ENCODE results near the gene EXOC3L4. TPM values are rescaled to one million over a fixed set of nuclear protein-coding genes. Genes with fewer than 3 reads are reported as not detected.
"Not testable (repeated sequence)": the region's sequence is repeated elsewhere in the genome, so short reads cannot be mapped to it uniquely, and the experiment has no call there.

The EXOC3L4 gene
- total RNA-seq (2021) (0.38 and 1.7 TPM in 2 replicates), Bru-seq, nascent RNA (percentile 22 among the genes with signal in this experiment), BruChase-seq, experiment 1, labeled RNA remaining after a 2-hour chase (percentile 11 among the genes with signal in this experiment), BruChase-seq, experiment 2, labeled RNA remaining after a 6-hour chase (percentile 15 among the genes with signal in this experiment)
- long read RNA-seq = 0 reads

DNA sequence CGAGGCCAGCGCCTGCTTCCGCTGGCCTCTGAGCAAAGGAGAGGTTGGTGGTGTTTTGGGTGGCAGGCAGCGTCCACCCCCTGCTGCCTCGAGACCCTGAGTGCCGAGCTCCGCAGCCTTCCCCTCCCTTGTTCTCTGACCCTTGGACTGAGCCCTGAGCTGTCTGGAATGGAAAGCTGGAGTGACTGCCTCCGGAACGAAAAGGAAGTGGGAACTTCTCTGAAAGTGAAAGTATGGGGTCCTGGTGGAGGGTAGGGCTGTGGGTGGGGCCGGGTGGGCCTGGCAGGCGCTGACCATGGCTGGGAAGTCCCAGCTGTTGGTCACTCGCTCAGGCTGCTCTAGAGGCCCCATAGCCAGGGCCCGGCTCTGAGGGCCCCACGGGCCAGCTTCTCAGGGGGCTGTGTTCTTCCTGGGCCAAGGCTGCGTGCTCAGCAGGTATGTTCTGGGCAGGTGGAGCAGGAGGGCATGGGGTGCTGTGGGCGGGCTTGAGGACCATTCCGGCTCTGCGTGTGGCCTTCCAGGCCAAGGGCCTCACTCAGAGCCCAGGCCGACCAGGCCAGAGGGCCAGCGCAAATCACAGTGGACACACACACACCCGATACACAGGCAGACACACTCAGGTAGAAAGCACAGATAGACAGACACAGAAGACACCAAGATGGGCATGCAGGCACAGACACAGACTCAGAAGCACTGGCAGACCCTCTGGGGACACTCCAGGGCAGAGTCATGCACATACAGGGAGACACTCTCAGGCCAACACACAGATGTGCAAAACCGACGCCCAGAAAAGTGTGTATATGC lies at the start of gene EXOC3L4:
EXOC3L4 (plus strand) TSS at position 320 of the 804 bp plus-strand sequence. CDS start 5,495 bp downstream, outside the sequence.
- no peaks in the 10 kb centered on the region for H3K9me2 ChIP-seq (ENCODE audit: insufficient read depth)
- no peak within 1 kb of the TSS for H3K4me3 ChIP-seq
- ChIA-PET CTCF (no interaction called here), POLR2A (ENCODE audit: unreplicated experiment) (interaction anchor here (0.6 kb wide), 1 partner anchor 500 kb away, joined by 6 read pairs; no protein-coding TSS in a partner anchor)
- peaks cover 18% of the 10 kb centered on the region for H3K4me1 ChIP-seq (replicated peaks; ENCODE audit: insufficient read depth)
- H3K36me3 ChIP-seq (ENCODE audit: low read depth) = no peaks in the 10 kb centered on the region
- H2AFZ ChIP-seq = no peak within 1 kb of the TSS
- no TSS peak for BruUV-seq (replicated peaks)
- no peak for DNase-seq
- H3K27ac ChIP-seq = no peak within 1 kb of the TSS
- no peaks in the 10 kb centered on the region for H3K79me2 ChIP-seq (ENCODE audit: low read depth)
- no peaks in the 10 kb centered on the region for H3K27me3 ChIP-seq (ENCODE audit: insufficient read depth, low read depth)
- H3F3A ChIP-seq (ENCODE audit: insufficient read depth, low read depth) = peaks cover 23% of the 10 kb centered on the region
- intact Hi-C loops (cut with micrococcal nuclease; ENCODE audit: unreplicated experiment) = no loop called here
- H3K4me2 ChIP-seq = no peak within 1 kb of the TSS
- no peaks in the 10 kb centered on the region for H3K9me3 ChIP-seq (ENCODE audit: insufficient read depth, low read depth)
- no peaks in the 10 kb centered on the region for H4K20me1 ChIP-seq (ENCODE audit: insufficient read depth)
- TF ChIP-seq, protein P1, sequence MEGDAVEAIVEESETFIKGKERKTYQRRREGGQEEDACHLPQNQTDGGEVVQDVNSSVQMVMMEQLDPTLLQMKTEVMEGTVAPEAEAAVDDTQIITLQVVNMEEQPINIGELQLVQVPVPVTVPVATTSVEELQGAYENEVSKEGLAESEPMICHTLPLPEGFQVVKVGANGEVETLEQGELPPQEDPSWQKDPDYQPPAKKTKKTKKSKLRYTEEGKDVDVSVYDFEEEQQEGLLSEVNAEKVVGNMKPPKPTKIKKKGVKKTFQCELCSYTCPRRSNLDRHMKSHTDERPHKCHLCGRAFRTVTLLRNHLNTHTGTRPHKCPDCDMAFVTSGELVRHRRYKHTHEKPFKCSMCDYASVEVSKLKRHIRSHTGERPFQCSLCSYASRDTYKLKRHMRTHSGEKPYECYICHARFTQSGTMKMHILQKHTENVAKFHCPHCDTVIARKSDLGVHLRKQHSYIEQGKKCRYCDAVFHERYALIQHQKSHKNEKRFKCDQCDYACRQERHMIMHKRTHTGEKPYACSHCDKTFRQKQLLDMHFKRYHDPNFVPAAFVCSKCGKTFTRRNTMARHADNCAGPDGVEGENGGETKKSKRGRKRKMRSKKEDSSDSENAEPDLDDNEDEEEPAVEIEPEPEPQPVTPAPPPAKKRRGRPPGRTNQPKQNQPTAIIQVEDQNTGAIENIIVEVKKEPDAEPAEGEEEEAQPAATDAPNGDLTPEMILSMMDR (conservative IDR thresholded peaks at IDR 0.05) = no peak
- TF ChIP-seq EZH2 (IDR thresholded peaks at IDR 0.05; ENCODE audit: low read depth) = no peak

- H3K9me2 ChIP-seq (ENCODE audit: insufficient read depth) = no peaks in the 10 kb centered on the region
- TF ChIP-seq EZH2 (IDR thresholded peaks at IDR 0.05; ENCODE audit: low read depth) = no peak
- TF ChIP-seq, protein P1 (conservative IDR thresholded peaks at IDR 0.05) = no peak
- H3K4me2 ChIP-seq = no peak overlapping the region
- DNase-seq = no peak
- H3K9me3 ChIP-seq (ENCODE audit: insufficient read depth, low read depth) = peaks cover 4% of the 10 kb centered on the region; the same call in 1 of the 2 replicates
- H3F3A ChIP-seq (ENCODE audit: insufficient read depth, low read depth) = peaks cover 13% of the 10 kb centered on the region; the same call in 1 of the 2 replicates
- peaks cover 76% of the 10 kb centered on the region for H4K20me1 ChIP-seq (ENCODE audit: insufficient read depth)
- H3K36me3 ChIP-seq (ENCODE audit: low read depth) = peaks cover 27% of the 10 kb centered on the region
- ChIA-PET POLR2A (ENCODE audit: unreplicated experiment) (interaction anchor here (0.7 kb wide), 1 partner anchor 11 kb away, joined by 8 read pairs; no protein-coding TSS in a partner anchor), CTCF (interaction anchor here (0.5 kb wide), 1 partner anchor 10 kb away, joined by 7 read pairs; no protein-coding TSS in a partner anchor)
- H3K4me3 ChIP-seq = no peak overlapping the region
- H3K79me2 ChIP-seq (ENCODE audit: low read depth) = peaks cover 99% of the 10 kb centered on the region
- BruUV-seq (replicated peaks) = no TSS peak
- no peak overlapping the region for H2AFZ ChIP-seq
- H3K4me1 ChIP-seq (replicated peaks; ENCODE audit: insufficient read depth) = peaks cover 8% of the 10 kb centered on the region; the same call in 1 of the 2 replicates
- no peaks in the 10 kb centered on the region for H3K27me3 ChIP-seq (ENCODE audit: insufficient read depth, low read depth)
- intact Hi-C loops (cut with micrococcal nuclease; ENCODE audit: unreplicated experiment) = no loop called here
- H3K27ac ChIP-seq = no peak overlapping the region
Measured at GRCh38 chr14:103045371-103045869, 49.1 kb upstream of the EXOC3L4 start.

- Histone ChIP-seq H3K79me2 (ENCODE audit: low read depth) (peaks cover 99% of the 10 kb centered on the region), H4K20me1 (ENCODE audit: insufficient read depth) (peaks cover 87% of the 10 kb centered on the region), H3F3A (ENCODE audit: insufficient read depth, low read depth) (peaks cover 13% of the 10 kb centered on the region; the same call in 1 of the 2 replicates), H3K4me1 (replicated peaks; ENCODE audit: insufficient read depth) (peaks cover 12% of the 10 kb centered on the region; the same call in 1 of the 2 replicates)
- DNase-seq; H3K9me3 ChIP-seq (ENCODE audit: insufficient read depth, low read depth); BruUV-seq (replicated peaks); CTCF ChIA-PET; H3K27ac ChIP-seq; H3K4me2 ChIP-seq; intact Hi-C loops (cut with micrococcal nuclease; ENCODE audit: unreplicated experiment); H3K4me3 ChIP-seq; H3K27me3 ChIP-seq (ENCODE audit: insufficient read depth, low read depth); H2AFZ ChIP-seq; H3K36me3 ChIP-seq (ENCODE audit: low read depth); H3K9me2 ChIP-seq (ENCODE audit: insufficient read depth): not testable (repeated sequence)
- POLR2A ChIA-PET (ENCODE audit: unreplicated experiment) = interaction anchor here (0.6 kb wide), 1 partner anchor 81 kb away, joined by 3 read pairs; no protein-coding TSS in a partner anchor
Measured at GRCh38 chr14:103047453-103047852, 47.1 kb upstream of the EXOC3L4 start.
